Parathyroid adenoma (tissue), 2 donors: Measurements from ENCODE around the gene TARM1.
A peak's percentile ranks its signal among the peaks of the same experiment; 100 is the strongest.

Experiments used
- H2AFZ ChIP-seq: fragments of 300-600 bp; sonication (generic); one replicate; pipeline ENCODE4 v1.7.0; 2017; ENCODE audit warnings: antibody characterized with exemption, mild to moderate bottlenecking
- H3K27ac ChIP-seq: fragments of 300-600 bp; sonication (generic); one replicate; pipeline ENCODE4 v1.7.0; 2017
- H3K27me3 ChIP-seq: fragments of 300-600 bp; sonication (generic); one replicate; pipeline ENCODE4 v1.7.0; 2017; ENCODE audit warnings: low read length; ENCODE audit not compliant: control insufficient read depth, insufficient read depth
- H3K36me3 ChIP-seq: fragments of 300-600 bp; sonication (generic); one replicate; pipeline ENCODE4 v1.7.0; 2017; ENCODE audit warnings: low read length; ENCODE audit not compliant: control insufficient read depth, insufficient read depth
- H3K4me1 ChIP-seq: fragments of 300-600 bp; sonication (generic); one replicate; pipeline ENCODE4 v1.7.0; 2017; ENCODE audit warnings: control low read depth
- H3K4me2 ChIP-seq: fragments of 300-600 bp; sonication (generic); one replicate; pipeline ENCODE4 v1.7.0; 2017; ENCODE audit warnings: low read length
- H3K4me3 ChIP-seq: fragments of 300-600 bp; sonication (generic); one replicate; pipeline ENCODE4 v1.7.0; 2017; ENCODE audit warnings: low read depth, low read length
- H3K79me2 ChIP-seq: fragments of 300-600 bp; sonication (generic); one replicate; pipeline ENCODE4 v1.7.0; 2017; ENCODE audit warnings: control low read depth
- H3K9ac ChIP-seq: fragments of 300-600 bp; sonication (generic); one replicate; pipeline ENCODE4 v1.7.0; 2017; ENCODE audit warnings: mild to moderate bottlenecking
- H3K9me3 ChIP-seq: fragments of 300-600 bp; sonication (generic); one replicate; pipeline ENCODE4 v1.7.0; 2017; ENCODE audit warnings: low read length; ENCODE audit not compliant: control insufficient read depth
- TF ChIP-seq, protein P1 (sequence below): fragments of 300-600 bp; sonication (generic); IDR thresholded peaks from one replicate; pipeline ENCODE4 v1.7.0; 2017; ENCODE audit warnings: antibody characterized with exemption, mild to moderate bottlenecking
- donor health status: primary hyperparathyroidism.

TARM1 gene

DNA sequence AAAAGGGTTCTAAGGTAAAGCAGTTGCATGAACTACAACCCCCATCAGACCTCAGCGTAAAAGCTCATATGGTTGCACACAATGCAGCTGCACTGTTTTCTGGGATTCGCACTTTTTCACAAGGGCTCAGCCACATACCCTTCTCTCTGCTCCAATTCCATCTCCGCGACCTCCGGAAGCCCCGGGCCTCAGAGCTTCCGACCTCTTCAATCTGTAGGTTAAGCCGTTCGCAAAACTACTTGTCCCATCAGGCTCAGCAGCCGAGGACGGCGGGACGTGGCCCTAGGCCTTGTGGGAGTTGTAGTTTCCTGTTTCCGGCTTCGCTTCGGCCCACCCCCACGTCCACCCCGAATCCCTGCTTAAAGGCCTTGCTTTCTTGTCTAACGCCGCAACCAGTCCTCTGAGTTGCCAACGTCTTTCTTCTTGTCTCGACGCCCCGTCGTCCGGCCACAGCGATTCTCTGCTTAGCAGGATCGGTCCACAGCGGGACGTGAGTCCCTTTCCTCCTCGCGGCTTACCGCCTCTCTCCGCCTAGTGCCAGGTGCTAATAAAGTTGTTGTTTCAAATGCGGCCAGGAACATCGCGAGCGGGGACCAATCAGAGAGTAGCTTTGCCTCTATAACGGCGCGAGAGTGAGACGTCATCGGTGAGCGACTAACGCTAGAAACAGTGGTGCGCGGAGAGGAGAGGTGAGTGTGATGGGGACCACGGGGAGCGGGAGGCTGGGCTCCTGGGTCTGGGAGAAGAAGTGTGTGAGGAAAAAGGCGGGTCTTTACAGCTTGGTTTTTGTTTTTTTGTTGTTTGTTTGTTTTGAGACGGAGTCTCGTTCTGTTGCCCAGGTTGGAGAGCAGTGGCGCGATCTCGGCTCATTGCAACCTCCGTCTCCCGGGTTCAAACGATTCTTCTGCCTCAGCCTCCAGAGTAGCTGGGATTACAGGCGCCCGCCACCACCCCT lies 34.2 kb upstream of the TARM1 start, which contains the start of the genes PRPF31 and TFPT:
TSS of gene PRPF31 (plus strand) at position 646 of the 955 bp plus-strand sequence. CDS start 2,525 bp downstream, outside the sequence.
TSS of gene TFPT (minus strand) at position 549 of the 955 bp plus-strand sequence. CDS start at position 161, 388 bp downstream.
- peak within 1 kb of the TSS; percentile 76 for H2AFZ ChIP-seq
- no peaks in the 10 kb centered on the region for H3K9me3 ChIP-seq
- TF ChIP-seq, protein P1, sequence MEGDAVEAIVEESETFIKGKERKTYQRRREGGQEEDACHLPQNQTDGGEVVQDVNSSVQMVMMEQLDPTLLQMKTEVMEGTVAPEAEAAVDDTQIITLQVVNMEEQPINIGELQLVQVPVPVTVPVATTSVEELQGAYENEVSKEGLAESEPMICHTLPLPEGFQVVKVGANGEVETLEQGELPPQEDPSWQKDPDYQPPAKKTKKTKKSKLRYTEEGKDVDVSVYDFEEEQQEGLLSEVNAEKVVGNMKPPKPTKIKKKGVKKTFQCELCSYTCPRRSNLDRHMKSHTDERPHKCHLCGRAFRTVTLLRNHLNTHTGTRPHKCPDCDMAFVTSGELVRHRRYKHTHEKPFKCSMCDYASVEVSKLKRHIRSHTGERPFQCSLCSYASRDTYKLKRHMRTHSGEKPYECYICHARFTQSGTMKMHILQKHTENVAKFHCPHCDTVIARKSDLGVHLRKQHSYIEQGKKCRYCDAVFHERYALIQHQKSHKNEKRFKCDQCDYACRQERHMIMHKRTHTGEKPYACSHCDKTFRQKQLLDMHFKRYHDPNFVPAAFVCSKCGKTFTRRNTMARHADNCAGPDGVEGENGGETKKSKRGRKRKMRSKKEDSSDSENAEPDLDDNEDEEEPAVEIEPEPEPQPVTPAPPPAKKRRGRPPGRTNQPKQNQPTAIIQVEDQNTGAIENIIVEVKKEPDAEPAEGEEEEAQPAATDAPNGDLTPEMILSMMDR, result no peak
- peak within 1 kb of the TSS; percentile 95 for H3K4me3 ChIP-seq
- peak within 1 kb of the TSS; percentile 49 for H3K9ac ChIP-seq
- peaks cover 6% of the 10 kb centered on the region for H3K4me1 ChIP-seq
- no peaks in the 10 kb centered on the region for H3K36me3 ChIP-seq
- peak within 1 kb of the TSS; percentile 86 for H3K4me2 ChIP-seq
- H3K27me3 ChIP-seq, result no peaks in the 10 kb centered on the region
- peaks cover 10% of the 10 kb centered on the region for H3K79me2 ChIP-seq
- H3K27ac ChIP-seq, result peak within 1 kb of the TSS; percentile 86

DNA sequence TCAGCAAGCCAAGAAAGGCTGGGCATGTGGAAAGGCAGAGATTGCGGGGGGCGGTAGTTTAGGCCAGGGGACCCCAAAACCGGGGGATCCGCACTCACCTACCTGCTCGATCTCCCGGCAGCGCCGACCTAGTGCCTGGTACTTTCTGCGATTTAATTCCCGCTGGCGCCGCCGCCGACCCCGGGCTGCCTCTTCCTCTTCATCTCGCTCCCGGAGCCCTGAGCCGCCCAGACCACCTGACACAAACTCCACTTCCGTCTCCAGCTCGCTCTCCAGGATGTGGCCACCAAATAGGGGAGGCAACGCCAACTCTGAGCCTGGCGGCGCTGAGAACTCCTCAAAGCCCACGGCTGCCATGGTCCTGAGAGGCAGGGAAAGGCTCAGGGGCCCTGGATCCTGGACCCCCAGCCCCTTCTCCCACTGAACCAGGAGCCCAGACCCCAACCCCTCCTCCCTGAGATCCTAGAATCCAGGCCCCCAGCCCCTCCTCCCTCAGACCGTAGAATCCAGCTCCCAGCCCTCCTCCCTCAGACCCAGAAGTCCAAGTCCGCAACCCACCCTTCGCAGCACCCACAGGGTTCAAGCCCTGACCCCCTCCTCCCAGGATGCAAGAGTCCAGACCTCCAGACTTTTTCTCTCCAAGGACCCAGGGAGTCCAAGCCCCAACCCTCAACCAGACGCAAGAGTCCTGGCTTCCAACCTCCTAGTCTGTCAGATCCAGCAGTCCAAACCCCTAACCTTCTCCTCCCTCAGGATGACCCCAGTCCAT lies 33.4 kb upstream of the TARM1 start:
- Histone ChIP-seq H3K9ac (no peak overlapping the region), H3K4me2 (peak overlapping the region; percentile 86), H3K4me1 (peaks cover 6% of the 10 kb centered on the region), H3K79me2 (peaks cover 10% of the 10 kb centered on the region), H3K4me3 (peak overlapping the region; percentile 95), H3K36me3 (no peaks in the 10 kb centered on the region), H2AFZ (peak overlapping the region; percentile 76), H3K27ac (no peak overlapping the region), H3K9me3 (no peaks in the 10 kb centered on the region), H3K27me3 (no peaks in the 10 kb centered on the region)
- TF ChIP-seq, protein P1, result no peak

DNA sequence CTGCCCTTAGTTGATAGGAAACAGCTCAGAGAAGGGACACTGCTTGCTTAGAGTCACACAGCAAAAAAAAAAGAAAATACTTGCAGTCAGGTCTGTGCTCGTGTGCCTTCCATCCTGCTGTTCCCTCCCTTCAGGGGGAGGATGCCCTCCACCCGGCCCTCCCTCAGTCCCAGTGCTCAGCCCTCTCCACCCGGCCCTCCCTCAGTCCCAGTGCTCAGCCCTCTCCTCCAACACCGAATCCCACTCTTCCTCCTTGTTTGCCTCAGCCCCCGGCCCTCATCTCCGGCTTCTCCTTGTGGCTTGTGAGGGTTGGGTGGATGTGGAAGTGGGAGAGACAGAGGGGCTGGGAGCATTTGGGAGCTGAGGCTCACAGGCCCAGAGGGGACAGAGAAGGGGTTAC lies 28.5 kb upstream of the TARM1 start:
- Histone ChIP-seq H3K9me3 (no peaks in the 10 kb centered on the region), H3K27ac (no peak overlapping the region), H3K4me2 (no peak overlapping the region), H3K9ac (no peak overlapping the region), H3K79me2 (peaks cover 5% of the 10 kb centered on the region), H3K36me3 (no peaks in the 10 kb centered on the region), H3K4me3 (no peak overlapping the region), H2AFZ (no peak overlapping the region), H3K4me1 (no peaks in the 10 kb centered on the region), H3K27me3 (no peaks in the 10 kb centered on the region)
- TF ChIP-seq, protein P1, result no peak

DNA sequence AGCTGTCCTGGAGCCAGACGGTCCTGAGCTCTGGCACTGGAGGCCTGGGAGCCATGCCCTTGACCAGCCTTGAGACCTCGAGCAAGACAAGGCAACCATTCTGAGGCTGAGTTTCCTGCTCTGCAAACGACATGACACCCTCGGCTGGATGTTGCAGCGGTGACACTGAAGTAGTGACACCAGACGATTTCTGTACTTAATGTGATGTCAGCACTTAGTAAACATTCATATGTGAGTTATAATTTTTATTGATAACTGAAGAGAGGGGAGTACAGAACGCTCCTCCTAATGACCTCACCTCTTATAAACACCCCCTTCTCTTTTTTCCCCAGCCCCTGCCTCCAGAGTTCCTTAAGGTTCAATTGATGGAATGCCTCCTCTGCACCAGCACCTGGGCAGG lies 27.3 kb upstream of the TARM1 start:
- Histone ChIP-seq H2AFZ (no peak overlapping the region), H3K9ac (no peak overlapping the region), H3K27me3 (no peaks in the 10 kb centered on the region), H3K4me1 (no peaks in the 10 kb centered on the region), H3K36me3 (no peaks in the 10 kb centered on the region), H3K4me3 (no peak overlapping the region), H3K79me2 (peaks cover 8% of the 10 kb centered on the region), H3K27ac (no peak overlapping the region), H3K9me3 (no peaks in the 10 kb centered on the region), H3K4me2 (no peak overlapping the region)
- TF ChIP-seq, protein P1, result no peak
